DMS114 treated with DMSO at 0.1 percent for 48 hours (cell line): ENCODE measurements around the gene SYNPO.

Experiments used
- DNase-seq: peaks from one replicate; lab custom pipeline; 2025; ENCODE audit not compliant: unreplicated experiment; lab: John Stamatoyannopoulos, UW

SYNPO gene

DNA sequence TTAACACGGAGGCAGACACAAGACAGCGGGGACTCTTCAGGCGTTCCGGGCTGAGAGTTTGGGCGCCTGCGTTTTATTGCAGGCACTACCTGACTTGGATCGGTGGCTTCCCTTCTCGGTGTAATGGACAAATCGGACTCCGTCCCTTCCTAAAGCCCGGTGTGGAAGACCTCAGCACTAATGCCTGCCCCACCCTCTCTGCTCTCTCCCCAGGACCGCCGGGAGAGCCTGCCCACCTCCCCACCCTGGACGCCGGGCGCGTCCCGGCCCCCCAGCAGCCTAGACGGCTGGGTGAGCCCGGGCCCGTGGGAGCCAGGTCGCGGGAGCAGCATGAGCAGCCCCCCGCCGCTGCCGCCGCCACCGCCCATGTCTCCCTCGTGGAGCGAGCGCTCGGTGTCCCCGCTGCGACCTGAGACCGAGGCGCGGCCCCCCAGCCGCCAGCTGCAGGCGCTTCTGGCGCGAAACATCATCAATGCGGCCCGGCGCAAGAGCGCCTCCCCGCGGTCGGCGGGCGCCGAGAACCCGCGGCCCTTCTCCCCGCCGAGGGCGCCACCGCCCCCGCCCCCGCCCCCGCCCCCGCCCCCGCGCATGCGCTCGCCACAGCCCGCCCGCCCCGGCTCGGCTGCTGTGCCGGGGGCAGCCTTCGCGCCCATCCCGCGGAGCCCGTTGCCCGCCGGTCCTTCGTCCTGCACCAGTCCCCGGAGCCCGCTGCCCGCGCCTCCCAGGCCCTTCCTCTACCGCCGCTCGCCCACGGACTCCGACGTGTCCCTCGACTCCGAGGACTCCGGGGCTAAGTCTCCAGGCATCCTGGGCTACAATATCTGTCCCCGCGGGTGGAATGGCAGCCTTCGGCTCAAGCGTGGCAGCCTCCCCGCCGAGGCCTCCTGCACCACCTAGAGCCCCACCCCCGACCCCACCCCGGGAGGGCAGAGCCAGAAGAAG lies 16.0 kb downstream of the SYNPO start:
- DNase-seq: peak; percentile 35

- no peak for DNase-seq
Measured at GRCh38 chr5:150658121-150658520, 17.7 kb downstream of the SYNPO start.

- no peak for DNase-seq
Measured at GRCh38 chr5:150658699-150659265, 18.3 kb downstream of the SYNPO start.

DNA sequence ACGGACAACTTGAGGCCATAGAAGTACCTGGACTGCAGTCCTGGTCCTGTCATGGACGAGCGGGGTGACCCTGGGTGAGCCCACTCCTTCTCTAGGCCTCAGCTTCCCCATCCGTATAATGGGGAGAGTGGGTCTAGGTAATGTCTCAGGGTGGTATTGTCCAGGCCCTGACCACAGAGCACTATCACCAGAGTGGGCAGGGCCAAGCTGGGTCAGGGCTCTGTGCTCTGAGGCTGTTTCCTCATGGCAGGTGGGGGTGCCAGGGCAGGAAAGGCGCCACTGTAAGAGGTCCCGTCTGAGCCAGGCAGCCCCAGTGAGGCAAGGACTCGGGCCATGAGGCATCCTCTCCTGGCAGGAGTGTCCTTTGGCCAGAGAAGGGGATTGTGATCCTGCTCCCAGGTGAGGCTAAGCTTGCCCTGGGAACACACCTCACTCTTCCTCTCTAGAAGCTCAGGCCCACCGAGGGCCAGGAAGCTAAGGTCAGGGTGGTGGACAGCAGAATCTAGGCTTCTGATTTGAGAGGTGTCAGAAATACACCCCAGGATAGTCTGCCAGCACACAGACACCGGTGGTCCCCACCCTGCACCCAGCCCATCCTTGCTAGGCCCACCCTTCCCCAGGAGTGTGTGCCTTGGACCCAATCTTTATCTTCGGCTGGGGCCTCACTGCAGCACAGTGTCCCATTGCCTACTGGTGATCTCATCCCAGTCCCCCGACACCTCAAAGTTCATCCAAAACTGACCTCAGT lies 19.1 kb downstream of the SYNPO start:
- no peak for DNase-seq

- no peak for DNase-seq
Measured at GRCh38 chr5:150660108-150660831, 19.8 kb downstream of the SYNPO start.

DNA sequence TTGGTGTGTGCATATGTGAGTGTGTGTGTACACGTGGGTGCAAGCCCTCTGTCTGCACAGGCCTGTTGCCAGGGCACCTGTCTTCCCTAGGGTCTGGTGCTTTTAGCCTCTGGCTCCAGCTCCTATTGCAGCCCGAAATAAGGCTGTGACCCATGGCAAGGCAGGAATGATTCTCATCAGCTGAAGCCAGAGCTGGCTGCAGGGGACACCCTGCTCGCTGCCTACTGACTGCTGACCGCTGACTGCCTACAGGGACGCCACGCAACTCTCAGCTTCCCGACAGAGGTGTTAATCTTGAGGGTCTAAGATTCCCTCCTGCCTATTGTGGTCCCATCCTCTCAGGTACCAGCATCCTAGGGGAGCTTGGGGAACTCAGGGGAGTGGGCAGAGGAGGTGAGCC lies 20.6 kb downstream of the SYNPO start, which contains the start of gene MYOZ3:
TSS of gene MYOZ3 (plus strand) at position 166 of the 400 bp plus-strand sequence. CDS start 1,691 bp downstream, outside the sequence.
- DNase-seq: no peak

- DNase-seq: no peak
Measured at GRCh38 chr5:150661821-150662596, 21.5 kb downstream of the SYNPO start.

GRCh38 chr5:150662731-150663516 lies 22.5 kb downstream of the SYNPO start:
- no peak for DNase-seq

GRCh38 chr5:150663936-150664335 lies 23.5 kb downstream of the SYNPO start:
- no peak for DNase-seq

DNA sequence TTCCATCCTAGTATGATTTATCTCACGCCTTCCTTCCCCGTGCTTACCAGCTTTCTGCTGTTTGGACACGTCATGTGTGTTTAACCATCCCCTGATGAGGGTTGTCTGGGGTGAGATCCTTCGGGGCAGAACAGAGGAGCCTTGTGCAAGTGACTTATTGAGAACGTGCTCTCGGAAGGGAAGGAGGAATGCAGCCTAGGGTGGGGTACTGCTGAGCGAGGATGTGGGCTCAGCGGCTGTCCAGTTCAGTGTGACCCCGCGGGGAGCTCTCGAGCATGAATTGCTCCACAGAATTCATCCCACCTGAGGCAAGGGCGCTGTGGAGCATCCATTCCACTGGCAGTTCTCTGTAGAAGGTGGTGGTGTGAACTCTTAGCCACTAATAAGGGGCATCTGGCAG lies 24.6 kb downstream of the SYNPO start:
- no peak for DNase-seq

DNA sequence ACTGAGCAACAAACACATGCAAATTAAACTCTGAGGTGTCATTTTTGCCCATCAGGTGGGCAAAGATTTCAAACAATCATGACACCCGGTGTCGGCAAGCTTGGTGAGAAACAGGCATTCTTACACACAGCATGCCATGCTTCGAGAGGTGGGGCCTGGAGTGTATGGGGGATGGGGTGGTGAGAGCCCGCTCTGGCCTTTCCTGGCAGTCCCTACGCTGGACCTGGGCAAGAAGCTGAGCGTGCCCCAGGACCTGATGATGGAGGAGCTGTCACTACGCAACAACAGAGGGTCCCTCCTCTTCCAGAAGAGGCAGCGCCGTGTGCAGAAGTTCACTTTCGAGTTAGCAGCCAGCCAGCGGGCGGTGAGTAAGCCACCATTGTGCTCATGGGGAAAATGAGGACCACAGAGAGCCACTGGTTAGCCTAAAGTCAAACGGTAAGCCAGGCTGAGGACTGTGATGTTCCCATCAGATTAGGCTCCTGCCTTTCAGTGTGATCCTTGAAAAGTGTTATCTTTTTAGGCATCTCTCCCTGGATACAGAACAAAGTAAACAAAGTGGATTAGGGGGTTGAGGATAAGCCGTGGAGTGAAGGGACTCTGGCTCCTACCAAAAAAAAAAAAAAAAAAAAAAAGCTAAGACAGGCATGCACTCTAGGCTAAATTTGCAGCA lies 30.0 kb downstream of the SYNPO start:
- DNase-seq: no peak

DNA sequence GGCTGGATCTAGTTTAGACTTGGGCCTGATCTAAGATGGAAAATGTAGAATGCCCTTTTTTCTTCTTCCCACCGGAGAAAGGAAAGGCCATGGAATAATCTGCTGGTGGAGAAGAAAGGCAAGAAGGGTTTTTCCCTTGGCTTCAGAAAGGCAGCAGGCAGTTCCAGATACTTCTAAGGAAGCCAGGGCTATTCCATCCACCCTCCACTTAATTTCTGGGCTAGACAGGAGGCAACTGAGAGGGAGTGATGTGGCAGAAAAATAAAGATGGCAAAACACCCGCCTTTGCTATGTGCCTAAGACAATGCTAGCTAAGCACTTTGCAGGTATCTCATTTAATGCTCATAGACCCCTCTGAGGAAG lies 30.5 kb downstream of the SYNPO start:
- no peak for DNase-seq

DNA sequence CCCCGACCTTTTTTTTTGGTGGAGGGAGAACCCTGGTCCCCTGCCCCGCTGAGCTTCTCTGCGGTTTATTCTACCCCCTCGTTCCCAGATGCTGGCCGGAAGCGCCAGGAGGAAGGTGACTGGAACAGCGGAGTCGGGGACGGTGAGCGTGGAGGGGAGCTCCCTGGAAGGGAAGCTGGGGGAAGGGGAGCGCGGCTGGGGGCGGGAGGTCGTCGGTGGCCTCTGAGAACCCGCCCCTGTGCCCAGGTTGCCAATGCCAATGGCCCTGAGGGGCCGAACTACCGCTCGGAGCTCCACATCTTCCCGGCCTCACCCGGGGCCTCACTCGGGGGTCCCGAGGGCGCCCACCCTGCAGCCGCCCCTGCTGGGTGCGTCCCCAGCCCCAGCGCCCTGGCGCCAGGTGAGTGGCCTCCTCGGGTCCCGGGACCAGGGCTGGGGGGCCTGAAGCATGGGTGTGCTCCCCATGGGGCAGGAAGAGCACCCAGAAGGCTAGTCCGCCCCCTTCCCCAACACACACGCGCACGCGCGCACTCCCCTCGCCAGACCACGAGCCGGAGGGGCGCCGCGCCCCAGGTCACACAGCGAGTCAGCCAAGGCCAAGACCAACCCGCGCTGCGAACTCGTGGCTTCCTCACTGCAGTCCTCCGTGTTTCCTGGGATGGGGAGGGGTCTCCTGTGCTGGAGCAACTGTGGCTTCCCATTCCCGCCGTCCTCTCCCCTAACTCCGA lies 31.2 kb downstream of the SYNPO start:
- DNase-seq: no peak

GRCh38 chr5:150672237-150672883 lies 31.9 kb downstream of the SYNPO start:
- DNase-seq: no peak

- no peak for DNase-seq
Measured at GRCh38 chr5:150672884-150673275, 32.4 kb downstream of the SYNPO start.

DNA sequence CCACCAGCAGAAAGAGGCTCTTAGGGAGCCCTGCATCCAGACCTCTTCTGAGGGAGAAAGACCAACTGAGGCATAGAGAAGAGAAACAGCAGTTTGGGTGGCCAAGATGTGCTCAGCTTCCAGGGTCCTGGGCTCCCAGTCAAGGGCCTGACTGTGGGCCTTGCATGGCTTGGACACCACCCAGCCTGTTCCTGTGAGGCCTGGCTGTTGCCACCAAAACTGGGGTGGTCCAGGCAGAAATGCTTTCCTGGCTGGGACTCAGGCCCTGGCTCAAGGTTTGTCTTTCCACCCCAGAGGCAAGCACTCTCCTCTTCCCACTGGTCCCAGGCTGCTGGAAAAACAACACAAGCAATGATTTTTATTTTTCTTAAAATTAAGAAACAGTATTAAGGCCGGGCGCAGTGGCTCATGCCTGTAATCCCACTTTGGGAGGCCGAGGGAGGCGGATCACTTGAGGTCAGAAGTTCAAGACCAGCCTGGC lies 33.9 kb downstream of the SYNPO start:
- no peak for DNase-seq

DNA sequence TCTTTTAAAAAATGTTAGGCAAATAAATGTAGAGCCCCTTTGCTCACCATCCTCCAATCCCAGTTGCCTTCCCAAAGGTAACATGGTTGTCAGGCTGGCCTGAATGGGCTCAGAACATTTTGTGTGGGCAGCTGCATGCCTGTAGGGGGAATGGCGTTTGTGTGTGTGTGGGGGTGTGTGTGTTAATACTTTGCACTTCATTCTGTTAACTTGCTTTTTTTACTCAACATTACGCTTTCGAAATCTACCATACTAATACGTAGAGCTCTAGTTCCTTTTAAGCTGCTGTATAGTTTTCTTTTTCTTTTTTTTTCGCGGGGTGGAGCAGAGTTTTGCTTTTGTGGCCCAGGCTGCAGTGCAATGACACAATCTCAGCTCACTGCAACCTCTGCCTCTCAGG lies 34.6 kb downstream of the SYNPO start:
- no peak for DNase-seq

DNA sequence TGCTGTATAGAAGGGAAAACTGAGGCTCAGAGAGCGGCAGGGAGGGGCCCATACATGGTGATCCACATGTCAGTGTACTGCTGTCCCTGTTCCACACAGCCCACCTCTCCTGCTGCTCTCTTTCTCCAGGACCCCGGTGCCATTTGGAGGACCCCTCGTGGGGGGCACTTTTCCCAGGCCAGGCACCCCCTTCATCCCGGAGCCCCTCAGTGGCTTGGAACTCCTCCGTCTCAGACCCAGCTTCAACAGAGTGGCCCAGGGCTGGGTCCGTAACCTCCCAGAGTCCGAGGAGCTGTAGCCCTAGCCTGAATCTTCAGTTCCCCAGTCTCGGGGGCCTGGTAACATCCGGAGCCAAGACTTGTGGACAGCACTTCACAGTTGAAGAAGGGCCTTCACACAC lies 36.1 kb downstream of the SYNPO start:
- DNase-seq: no peak
